OCI-LY3 (cell line): ENCODE results near the gene CADPS.

ENCODE experiments used
- H2AFZ ChIP-seq: fragments of 200-600, 300-600 bp; shearing (Covaris generic); 2 replicates; pipeline ENCODE4 v1.6.0; 2014; ENCODE audit warnings: antibody characterized with exemption, low read depth, low read length
- H3K27ac ChIP-seq: fragments of 200-600, 300-600 bp; sonication (generic); 2 replicates; pipeline ENCODE4 v1.5.1; 2014; ENCODE audit warnings: mild to moderate bottlenecking, low read length, moderate library complexity, mixed read lengths
- H3K27me3 ChIP-seq: fragments of 200-600, 300-600 bp; sonication (generic); 2 replicates; pipeline ENCODE4 v1.6.1; 2014; ENCODE audit warnings: low read depth, low read length, mixed read lengths
- H3K36me3 ChIP-seq: fragments of 200-600, 300-600 bp; sonication (generic); replicated peaks from 2 replicates; pipeline ENCODE3; 2014; ENCODE audit warnings: low read depth, low read length, mixed read lengths
- H3K4me1 ChIP-seq: fragments of 300-600, 200-600 bp; sonication (generic); 2 replicates; pipeline ENCODE4 v1.6.1; 2014; ENCODE audit warnings: low read length, mixed read lengths
- H3K4me2 ChIP-seq: fragments of 200-600, 300-600 bp; sonication (generic); 2 replicates; pipeline ENCODE4 v1.6.1; 2014; ENCODE audit warnings: low read length, mixed read lengths
- H3K4me3 ChIP-seq: fragments of 300-600, 200-600 bp; sonication (generic); 2 replicates; pipeline ENCODE4 v1.5.1; 2014; ENCODE audit warnings: antibody characterized with exemption, mild to moderate bottlenecking, low read length, moderate library complexity
- H3K79me2 ChIP-seq: fragments of 300-600, 200-600 bp; shearing (Covaris generic); 2 replicates; pipeline ENCODE4 v1.6.1; 2014; ENCODE audit warnings: mild to moderate bottlenecking, low read length, mixed read lengths
- H3K9ac ChIP-seq: fragments of 300-600, 200-600 bp; shearing (Covaris generic); 2 replicates; pipeline ENCODE4 v1.6.0; 2014; ENCODE audit warnings: mild to moderate bottlenecking, low read length, moderate library complexity
- H3K9me3 ChIP-seq: fragments of 200-600, 300-600 bp; shearing (Covaris generic); 2 replicates; pipeline ENCODE4 v1.6.1; 2014; ENCODE audit warnings: low read length, mixed read lengths; ENCODE audit not compliant: insufficient read depth
- H4K20me1 ChIP-seq: fragments of 200-600, 300-600 bp; sonication (generic); 2 replicates; pipeline ENCODE4 v1.6.1; 2016; ENCODE audit warnings: low read length, mixed read lengths; ENCODE audit not compliant: insufficient read depth
- CTCF ChIP-seq: fragments of 200-600, 300-600 bp; sonication (generic); IDR thresholded peaks from 2 replicates; pipeline ENCODE4 v1.5.1; 2014; ENCODE audit warnings: antibody characterized with exemption, low read length, low read depth
- EZH2phosphoT487 ChIP-seq: fragments of 200-600 bp; shearing (Covaris generic); IDR thresholded peaks from 2 replicates; pipeline ENCODE4 v1.6.1; 2018; ENCODE audit warnings: antibody characterized with exemption, mixed run types, low read depth

CADPS gene

GRCh38 chr3:62723166-62723913, 151.9 kb downstream of the CADPS start:
- Histone ChIP-seq H4K20me1 (no peaks in the 10 kb centered on the region), H3K27ac (no peak overlapping the region), H3K4me2 (no peak overlapping the region), H2AFZ (no peak overlapping the region), H3K9ac (no peak overlapping the region), H3K27me3 (peaks cover 47% of the 10 kb centered on the region), H3K4me1 (no peaks in the 10 kb centered on the region), H3K4me3 (no peak overlapping the region), H3K9me3 (no peaks in the 10 kb centered on the region), H3K36me3 (no peaks in the 10 kb centered on the region), H3K79me2 (no peaks in the 10 kb centered on the region)
- TF ChIP-seq EZH2phosphoT487 = no peak
- no peak for TF ChIP-seq CTCF

- Histone ChIP-seq H2AFZ (no peak overlapping the region), H3K4me2 (no peak overlapping the region), H3K9ac (no peak overlapping the region)
These were observed 152.9 kb downstream of the CADPS start for GRCh38 chr3:62722344-62722743.

GRCh38 chr3:62718515-62719320, 156.5 kb downstream of the CADPS start:
- H3K27me3 ChIP-seq = peaks cover 21% of the 10 kb centered on the region
- no peaks in the 10 kb centered on the region for H3K4me1 ChIP-seq
- no peak overlapping the region for H3K4me2 ChIP-seq
- H3K36me3 ChIP-seq = no peaks in the 10 kb centered on the region
- TF ChIP-seq EZH2phosphoT487 = no peak
- no peak overlapping the region for H3K27ac ChIP-seq
- no peaks in the 10 kb centered on the region for H3K9me3 ChIP-seq
- no peaks in the 10 kb centered on the region for H4K20me1 ChIP-seq
- H3K4me3 ChIP-seq = no peak overlapping the region
- no peak overlapping the region for H3K9ac ChIP-seq
- no peak overlapping the region for H2AFZ ChIP-seq
- H3K79me2 ChIP-seq = no peaks in the 10 kb centered on the region

More at GRCh38 chr3:62722344-62722743, 152.9 kb downstream of the CADPS start:
- H3K36me3 ChIP-seq = no peaks in the 10 kb centered on the region
- TF ChIP-seq EZH2phosphoT487 = no peak
- TF ChIP-seq CTCF = no peak
- no peaks in the 10 kb centered on the region for H3K79me2 ChIP-seq
- H3K4me1 ChIP-seq = no peaks in the 10 kb centered on the region
- H3K27me3 ChIP-seq = peaks cover 43% of the 10 kb centered on the region
- H3K9me3 ChIP-seq = no peaks in the 10 kb centered on the region
- no peak overlapping the region for H3K27ac ChIP-seq
- H3K4me3 ChIP-seq = no peak overlapping the region
- no peaks in the 10 kb centered on the region for H4K20me1 ChIP-seq

GRCh38 chr3:62718011-62718410, 157.2 kb downstream of the CADPS start:
- Histone ChIP-seq H4K20me1 (no peaks in the 10 kb centered on the region), H3K9me3 (no peaks in the 10 kb centered on the region), H3K4me1 (no peaks in the 10 kb centered on the region), H3K4me2 (no peak overlapping the region), H3K27ac (no peak overlapping the region), H3K9ac (no peak overlapping the region), H3K4me3 (no peak overlapping the region), H3K79me2 (no peaks in the 10 kb centered on the region), H3K27me3 (peaks cover 15% of the 10 kb centered on the region; the same call in 1 of the 2 replicates), H2AFZ (no peak overlapping the region), H3K36me3 (no peaks in the 10 kb centered on the region)
- TF ChIP-seq CTCF = no peak
- TF ChIP-seq EZH2phosphoT487 = no peak
